ENCODE data around the gene LONP2.

GRCh38 chr16:48272837-48273421 lies 28.8 kb downstream of the LONP2 start:
- TF ChIP-seq, protein P1, sequence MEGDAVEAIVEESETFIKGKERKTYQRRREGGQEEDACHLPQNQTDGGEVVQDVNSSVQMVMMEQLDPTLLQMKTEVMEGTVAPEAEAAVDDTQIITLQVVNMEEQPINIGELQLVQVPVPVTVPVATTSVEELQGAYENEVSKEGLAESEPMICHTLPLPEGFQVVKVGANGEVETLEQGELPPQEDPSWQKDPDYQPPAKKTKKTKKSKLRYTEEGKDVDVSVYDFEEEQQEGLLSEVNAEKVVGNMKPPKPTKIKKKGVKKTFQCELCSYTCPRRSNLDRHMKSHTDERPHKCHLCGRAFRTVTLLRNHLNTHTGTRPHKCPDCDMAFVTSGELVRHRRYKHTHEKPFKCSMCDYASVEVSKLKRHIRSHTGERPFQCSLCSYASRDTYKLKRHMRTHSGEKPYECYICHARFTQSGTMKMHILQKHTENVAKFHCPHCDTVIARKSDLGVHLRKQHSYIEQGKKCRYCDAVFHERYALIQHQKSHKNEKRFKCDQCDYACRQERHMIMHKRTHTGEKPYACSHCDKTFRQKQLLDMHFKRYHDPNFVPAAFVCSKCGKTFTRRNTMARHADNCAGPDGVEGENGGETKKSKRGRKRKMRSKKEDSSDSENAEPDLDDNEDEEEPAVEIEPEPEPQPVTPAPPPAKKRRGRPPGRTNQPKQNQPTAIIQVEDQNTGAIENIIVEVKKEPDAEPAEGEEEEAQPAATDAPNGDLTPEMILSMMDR (IDR thresholded peaks at IDR 0.05; ENCODE audit: poor library complexity, severe bottlenecking) = no peak
- no peak for TF ChIP-seq REST (IDR thresholded peaks at IDR 0.05; ENCODE audit: borderline replicate concordance)
- TF ChIP-seq EP300 (conservative IDR thresholded peaks at IDR 0.05; ENCODE audit: poor library complexity, severe bottlenecking) = no peak
- no peak for TF ChIP-seq POLR2AphosphoS5 (IDR thresholded peaks at IDR 0.05)
- no peak for TF ChIP-seq RAD21 (conservative IDR thresholded peaks at IDR 0.05)
- TF ChIP-seq TAF1 (IDR thresholded peaks at IDR 0.05; ENCODE audit: low read depth) = no peak
- no peak for TF ChIP-seq MXI1 (conservative IDR thresholded peaks at IDR 0.05; ENCODE audit: poor library complexity, severe bottlenecking)

All from neural cell (in vitro differentiated cells).